Astrocyte (in vitro differentiated cells and primary cell): Measurements from ENCODE around the gene TRMT1.

Experiments
- CTCF ChIP-seq: IDR thresholded peaks from 2 replicates; pipeline ENCODE4 v1.5.1; 2011; ENCODE audit warnings: low read depth, mild to moderate bottlenecking, inconsistent platforms, low read length, moderate library complexity; ENCODE audit not compliant: insufficient read depth
- EZH2 ChIP-seq: IDR thresholded peaks from 2 replicates; pipeline ENCODE4 v1.6.1; 2012; ENCODE audit warnings: mild to moderate bottlenecking, low read length, inconsistent platforms; ENCODE audit not compliant: insufficient read depth

GRCh38 chr19:13072188-13072908, 44.2 kb downstream of the TRMT1 start:
- TF ChIP-seq CTCF (no peak), EZH2 (no peak)
